G401.6 (cell line): ENCODE results near the gene DPPA4.
"Not testable (repeated sequence)": the region's sequence is repeated elsewhere in the genome, so short reads cannot be mapped to it uniquely, and the experiment has no call there.

Experiments
- FAIRE-seq: peaks from 2 replicates; lab custom pipeline; 2012; peaks lifted over from hg19 to GRCh38; lab: Jason Lieb, UNC

The DPPA4 gene, protein sequence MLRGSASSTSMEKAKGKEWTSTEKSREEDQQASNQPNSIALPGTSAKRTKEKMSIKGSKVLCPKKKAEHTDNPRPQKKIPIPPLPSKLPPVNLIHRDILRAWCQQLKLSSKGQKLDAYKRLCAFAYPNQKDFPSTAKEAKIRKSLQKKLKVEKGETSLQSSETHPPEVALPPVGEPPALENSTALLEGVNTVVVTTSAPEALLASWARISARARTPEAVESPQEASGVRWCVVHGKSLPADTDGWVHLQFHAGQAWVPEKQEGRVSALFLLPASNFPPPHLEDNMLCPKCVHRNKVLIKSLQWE

DNA sequence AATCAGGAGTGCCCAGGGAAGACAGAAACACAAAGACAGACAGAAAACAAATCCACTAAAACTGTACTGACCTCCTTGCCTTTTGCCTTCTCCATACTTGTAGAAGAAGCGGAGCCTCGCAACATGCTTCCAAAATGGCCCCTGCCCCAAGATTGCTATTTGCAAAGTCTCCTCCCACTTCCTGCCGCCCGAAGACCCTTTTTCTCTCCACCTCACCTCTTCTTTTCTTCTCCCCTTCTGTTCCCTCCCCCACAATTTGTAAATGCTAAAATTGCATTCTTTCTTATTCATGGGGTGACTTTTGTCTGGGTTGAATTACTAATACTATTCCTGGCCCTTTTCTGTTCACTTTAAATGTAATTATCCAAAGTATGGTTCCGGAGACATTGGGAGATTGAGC, at the start of gene DPPA4:
Gene DPPA4 (minus strand): TSS at position 154 of the 400 bp plus-strand sequence. CDS start 29 bp downstream, at position 125.
- no peak for FAIRE-seq

DNA sequence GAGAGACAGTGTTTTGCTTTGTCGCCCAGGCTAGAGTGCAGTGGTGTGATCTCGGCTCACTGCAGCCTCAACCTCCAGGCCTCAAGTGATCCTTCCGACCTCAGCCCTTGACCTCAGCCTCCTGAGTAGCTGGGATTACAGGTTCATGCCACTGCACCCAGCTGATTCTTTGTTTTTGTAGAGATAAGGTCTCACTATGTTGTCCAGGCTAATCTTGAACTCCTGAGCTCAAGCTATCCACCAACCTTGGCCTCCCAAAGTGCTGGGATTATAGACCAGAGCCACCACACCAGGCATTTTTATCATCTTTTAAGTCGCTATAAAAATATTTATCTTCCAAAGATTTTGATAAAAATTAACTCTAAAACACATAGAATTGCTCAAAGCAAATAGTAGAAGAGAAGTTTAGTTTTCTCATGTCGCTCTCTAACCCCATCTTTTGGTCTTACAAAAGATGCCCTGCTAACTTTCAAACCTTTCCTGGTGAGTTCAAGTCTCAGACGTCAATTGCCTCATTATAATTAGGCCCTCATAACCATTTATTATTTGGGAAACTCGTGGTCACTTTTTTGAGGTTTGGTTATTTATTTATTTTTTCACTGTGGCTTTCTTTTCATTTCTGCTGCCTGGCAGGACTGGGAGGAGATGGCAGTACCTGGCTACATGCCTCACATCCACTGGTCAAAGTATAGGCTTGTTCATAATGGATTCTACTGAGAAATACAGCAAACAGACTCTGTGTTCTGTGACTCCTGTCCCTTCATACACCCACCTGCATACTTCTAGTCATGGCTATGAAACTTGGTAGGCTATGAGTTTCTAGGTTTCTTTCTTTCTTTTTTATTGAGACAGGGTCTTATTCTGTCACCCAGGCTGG, 48.3 kb upstream of the DPPA4 start:
- no peak for FAIRE-seq

DNA sequence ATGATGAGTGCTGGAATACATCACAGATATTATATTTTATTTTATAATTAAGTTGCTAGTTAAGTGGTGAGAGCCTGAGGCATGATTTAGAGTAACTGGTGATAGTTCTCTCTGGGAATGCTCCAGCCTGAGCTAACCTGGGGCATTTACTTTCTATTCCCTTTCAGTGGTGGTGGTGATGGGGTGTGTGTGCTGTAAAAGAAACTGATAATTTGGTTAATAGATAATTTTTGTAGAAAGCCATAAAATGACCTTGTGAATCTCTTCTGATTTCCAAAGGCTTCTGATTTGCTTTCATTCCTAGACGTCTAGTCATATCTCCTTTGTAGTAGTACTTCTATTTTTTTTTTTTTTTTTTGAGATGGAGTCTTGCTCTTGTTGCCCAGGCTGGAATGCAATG, 46.8 kb upstream of the DPPA4 start:
- FAIRE-seq = no peak

DNA sequence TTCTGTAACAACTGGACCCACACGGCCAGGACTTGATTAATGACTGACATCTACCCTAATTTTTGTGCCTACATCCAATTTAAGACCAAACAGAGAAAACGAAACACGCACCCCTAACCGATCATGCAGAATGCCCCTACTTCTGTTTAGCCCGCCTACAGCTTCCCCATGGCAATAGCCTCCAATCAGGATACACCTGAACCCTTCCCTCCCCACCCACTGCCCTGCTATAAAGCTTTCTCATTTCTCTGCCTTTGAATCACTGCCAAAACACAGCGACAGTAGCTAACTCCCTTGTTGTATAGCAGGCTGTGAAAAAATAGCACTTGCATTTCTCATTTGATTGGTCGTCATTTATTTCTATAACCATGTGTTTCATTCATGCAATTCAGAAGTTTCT, 45.2 kb upstream of the DPPA4 start:
- no peak for FAIRE-seq

DNA sequence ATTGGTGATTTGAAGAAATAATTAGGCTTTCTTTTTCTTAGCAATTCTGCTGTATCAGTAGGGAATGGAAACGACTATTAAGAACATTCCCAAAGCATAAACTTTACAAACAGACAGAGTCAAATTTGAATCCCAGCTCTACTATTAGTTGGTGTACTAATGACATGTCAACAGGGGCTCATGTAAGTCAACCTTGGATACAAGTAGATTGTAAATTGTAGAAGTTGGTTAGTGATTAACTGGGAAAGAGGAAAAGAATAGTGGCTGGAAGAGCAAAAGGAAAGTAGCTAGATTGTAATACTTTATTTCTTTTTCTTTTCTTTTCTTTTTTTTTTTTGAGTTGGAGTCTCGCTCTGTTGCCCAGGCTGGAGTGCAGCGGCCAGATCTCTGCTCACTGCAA, 38.6 kb upstream of the DPPA4 start:
- no peak for FAIRE-seq

DNA sequence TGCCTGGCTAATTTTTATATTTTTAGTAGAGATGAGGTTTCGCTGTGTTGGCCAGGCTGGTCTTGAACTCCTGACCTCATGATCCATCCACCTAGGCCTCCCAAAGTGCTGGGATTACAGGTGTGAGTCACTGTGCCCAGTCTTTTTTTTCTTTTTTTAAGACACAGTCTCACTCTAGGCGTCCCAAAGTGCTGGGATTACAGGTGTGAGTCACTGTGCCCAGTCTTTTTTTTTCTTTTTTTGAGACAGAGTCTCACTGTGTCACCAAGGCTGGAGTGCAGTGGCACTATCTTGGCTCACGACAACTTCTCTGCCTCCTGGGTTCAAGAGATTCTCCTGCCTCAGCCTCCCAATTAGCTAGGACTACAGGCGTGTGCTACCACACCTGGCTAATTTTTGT, 37.1 kb upstream of the DPPA4 start:
- not testable (repeated sequence) for FAIRE-seq

DNA sequence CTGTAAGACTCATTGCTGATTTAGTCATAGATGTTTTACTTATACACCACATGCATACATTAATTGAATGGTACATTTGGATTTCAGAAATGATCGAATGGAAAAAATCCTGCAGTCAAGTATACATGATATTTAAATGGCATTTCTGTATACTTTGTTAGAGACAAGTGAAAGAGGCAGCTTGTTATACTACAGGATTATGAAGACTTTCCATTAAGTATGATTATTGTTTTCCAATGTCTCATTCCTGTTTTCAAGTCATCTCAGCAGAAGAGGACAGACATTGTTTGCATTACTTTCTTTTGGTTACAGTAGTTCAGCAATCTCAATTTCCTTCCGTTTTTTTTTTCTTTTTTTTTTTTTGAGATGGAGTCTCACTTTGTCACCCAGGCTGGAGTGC, 36.6 kb upstream of the DPPA4 start:
- no peak for FAIRE-seq

DNA sequence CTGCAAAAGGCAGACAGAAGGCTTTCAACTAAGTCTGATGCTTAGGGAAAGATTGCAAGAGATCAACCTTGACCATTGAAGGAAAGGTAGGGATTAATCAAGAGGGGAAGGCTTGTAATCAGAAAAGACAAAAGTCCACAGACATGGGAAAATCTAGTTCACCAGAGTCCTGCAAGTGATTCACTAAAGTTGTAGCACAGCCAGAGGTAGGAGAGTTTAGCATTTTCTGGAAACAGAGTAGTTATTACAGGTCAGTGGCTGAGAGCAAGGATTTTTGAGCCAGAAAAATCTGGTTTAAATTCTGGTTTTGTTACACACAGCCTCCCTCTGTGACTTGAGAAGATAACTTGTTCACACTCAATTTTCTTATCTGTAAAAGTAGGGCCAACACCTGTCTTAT, 35.3 kb upstream of the DPPA4 start:
- no peak for FAIRE-seq

DNA sequence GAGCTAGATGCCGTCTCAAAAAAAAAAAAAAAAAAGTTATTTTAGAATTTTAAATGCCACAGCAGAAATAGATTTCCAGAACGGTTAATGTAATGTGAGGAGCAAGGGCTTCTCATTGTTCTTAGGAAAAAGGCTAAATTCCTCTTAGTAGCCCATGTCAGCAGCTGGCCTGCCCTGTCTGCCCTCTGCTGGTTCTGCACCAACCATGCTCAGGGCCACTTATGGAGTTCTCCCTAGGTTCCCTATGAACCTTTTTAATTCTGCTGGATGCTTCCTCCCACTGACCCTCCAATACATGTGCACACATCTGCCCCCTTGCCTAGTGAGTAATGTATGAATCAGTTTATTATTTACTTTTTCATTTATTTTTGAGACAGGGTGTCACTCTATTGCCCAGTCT, 32.2 kb upstream of the DPPA4 start:
- FAIRE-seq = no peak

DNA sequence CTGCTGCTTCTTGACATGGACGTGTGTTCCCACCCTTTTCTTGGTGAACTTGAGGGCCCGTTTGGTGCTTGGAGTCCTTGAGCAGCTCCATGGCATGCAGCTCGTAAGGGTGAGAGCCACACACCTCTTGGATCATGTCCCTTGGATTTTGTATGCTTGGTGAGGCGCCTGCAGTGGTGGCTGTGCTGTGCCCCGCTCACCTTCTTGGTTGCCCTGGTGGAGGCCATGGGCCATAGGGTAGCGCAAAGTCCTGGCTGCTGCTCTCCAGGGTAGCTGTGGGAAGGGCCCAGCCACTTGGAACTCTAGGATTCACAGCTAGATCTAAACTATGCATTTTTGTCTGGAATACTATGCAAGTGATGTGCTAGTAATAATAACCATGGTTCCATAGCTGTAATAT, 26.7 kb upstream of the DPPA4 start:
- FAIRE-seq = no peak

DNA sequence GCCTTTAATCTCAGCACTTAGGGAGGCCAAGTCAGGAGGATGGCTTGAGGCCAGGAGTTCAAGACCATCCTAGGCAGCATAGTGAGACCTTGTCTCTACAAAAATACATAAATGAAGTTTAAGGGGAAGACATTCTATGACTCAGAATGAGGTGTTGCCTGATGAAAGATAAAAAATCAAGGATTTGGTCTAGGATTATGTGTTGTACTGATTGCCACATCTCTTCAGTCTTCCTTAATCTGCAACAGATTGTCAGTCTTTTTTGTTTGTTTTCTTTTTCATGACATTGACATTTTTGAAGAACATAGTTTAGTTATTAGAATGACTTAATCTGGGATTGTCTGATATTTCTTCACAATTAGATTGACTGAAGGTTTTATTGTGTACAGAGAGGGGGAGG, 26.3 kb upstream of the DPPA4 start:
- no peak for FAIRE-seq

DNA sequence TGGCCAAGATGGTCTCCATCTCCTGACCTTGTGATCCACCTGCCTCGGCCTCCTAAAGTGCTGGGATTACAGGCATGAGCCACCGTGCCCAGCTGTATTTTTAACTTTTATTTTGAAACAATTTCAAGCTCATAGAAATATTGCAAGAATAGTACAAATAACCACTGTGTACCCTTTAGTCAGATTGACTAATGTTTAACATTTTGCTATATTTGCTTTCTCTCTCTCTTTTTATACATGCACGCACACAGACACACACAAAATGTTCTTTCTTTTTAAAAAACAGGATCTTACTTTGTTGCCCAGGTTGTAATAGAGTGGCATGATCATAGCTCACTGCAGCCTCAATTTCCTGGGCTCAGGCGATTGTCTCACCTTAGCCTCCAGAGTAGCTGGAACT, 25.5 kb upstream of the DPPA4 start:
- FAIRE-seq = no peak

DNA sequence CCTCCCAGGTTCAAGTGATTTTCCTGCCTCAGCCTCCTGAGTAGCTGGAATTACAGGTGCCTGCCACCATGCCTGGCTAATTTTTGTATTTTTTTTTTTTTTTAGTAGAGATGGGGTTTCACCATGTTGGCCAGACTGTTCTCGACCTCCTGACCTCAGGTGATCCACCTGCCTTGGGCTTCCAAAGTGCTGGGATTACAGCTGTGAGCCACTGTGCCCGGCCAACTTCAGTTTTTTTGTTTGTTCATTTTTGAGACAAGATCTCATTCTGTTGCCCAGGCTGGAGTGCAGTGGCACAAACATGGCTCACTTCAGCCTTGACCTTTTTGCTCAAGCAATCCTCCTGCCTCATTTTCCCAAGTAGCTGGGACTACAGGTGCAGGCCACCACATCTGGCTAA, 21.5 kb upstream of the DPPA4 start:
- FAIRE-seq = not testable (repeated sequence)

DNA sequence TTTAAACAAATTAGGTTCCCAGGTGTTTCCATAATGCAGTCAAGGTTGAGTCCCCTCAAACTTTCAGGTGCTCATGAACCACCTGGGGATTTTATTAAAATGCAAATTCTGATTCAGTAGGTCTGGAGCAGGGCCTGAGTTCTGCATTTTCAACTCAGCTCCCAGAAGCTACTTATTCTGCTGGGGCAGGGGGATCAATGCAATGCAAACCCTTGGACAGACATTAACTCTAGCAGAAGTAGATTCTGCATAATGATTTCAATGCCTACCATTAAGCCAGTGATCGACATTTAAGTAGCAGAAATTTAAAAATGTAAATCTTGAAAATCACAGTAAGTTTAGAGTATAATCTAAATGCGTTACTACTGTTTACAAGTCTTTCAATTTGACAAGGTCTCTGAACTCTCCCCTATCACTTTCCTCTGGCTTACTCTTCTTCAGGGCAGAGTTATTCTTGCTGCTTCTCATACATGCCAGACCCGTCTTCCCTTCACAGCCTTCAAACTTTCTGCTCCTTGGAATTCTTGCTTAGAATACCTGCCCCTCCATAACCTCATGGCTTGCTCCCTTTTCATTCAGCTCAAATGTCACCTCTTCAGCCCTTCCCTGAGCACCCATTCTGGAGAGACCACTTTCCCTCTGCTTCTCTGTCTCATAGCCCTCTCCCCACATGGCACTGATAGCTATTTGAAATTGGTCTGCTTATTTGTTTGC, 19.3 kb upstream of the DPPA4 start:
- no peak for FAIRE-seq

DNA sequence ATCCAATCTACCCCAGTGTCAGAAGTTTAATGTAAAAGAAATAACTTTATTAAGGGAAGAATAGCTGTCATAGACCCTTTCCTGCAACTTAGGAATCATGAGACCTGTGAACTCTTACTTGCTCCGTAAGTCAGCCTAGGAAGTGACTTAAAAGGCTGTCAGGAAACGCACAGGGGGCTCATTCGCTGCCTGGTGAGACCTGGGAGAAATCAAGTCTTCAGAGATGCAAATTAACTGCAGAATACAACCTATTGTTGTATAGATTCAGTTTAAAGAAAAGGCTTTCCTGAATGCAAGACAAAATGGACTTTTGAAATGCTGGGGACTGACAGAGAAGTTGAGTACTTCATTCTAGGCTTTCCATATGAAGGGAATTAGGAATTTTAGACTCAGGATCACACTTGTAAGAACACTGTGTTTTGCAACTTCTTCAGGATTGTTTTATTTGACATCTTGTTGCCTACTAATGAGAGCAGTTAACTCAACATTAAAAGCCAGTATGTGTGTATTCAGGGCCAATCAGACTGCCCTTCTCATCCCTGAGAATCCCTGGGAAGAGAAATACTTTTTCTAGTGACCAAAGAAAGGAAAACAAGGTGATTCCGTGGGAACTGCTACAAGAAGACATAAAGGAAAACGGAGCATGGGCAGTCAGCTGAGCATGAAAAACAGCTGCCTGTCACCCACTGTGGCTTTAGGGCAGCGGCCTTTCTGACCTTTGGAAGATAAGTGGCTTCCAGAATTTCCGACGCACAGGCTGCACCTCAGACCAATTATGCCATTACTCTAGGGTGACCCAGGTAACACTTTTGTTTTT, 18.5 kb upstream of the DPPA4 start:
- FAIRE-seq = no peak

DNA sequence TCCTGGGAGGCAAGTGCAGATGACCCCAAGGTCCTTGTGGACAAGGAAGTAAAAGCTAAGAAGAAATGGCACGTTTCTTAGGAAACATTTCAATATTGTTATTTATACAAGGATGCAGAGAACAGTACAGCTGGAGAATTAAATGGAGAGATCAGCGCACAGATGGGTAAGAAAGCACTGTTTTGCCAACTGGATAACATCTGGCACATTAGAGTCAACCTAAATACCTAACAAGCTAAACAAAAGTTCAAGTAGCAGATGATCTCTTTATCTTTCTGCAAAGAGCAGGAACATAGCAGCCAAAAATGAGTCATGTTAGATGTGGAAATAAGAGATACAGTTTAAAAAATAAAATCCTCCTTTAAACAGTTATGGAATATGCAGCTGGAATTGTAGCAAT, 15.7 kb upstream of the DPPA4 start:
- no peak for FAIRE-seq

DNA sequence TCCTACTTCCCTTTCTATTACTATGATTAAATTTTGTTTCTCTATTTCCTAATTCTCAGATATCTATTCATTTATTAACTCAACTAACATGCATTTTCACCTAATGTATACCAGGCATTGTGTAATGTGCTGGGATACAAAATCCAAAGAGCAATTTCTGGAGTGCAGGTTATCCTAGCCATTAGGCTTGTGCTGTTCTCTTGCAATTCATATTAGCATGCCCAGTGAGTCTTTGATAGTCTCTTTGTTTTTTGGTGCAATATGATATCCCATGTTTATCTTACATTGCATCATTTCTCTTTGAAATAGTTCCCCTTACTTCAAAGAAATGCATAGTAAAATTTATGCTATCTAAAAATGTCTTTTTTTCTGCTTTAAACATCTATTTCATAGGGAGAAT, 13.9 kb upstream of the DPPA4 start:
- no peak for FAIRE-seq

DNA sequence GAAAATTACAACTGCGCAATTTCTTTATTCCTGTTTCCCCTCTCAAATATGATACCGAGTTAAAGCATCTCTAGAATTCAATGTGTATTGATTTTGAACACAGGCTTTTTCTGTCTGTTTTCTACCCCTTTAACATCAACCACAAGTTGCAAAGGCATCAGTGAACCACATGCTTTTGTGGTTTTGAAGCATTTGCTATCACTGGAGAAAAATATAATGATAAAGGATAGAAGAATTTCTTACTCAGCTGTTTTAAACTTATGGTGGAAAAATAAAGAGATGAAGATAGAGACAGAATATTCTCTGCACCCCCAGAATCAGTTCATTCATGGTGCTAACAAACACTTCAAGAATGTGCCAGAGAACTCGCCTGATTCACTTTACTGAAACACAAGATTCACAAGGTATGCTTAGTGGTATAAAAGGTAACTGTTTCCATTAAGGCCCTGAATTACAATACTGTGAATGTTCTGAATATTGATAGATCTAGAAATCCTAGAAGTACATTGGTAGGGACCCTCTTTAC, 9.5 kb upstream of the DPPA4 start:
- no peak for FAIRE-seq

DNA sequence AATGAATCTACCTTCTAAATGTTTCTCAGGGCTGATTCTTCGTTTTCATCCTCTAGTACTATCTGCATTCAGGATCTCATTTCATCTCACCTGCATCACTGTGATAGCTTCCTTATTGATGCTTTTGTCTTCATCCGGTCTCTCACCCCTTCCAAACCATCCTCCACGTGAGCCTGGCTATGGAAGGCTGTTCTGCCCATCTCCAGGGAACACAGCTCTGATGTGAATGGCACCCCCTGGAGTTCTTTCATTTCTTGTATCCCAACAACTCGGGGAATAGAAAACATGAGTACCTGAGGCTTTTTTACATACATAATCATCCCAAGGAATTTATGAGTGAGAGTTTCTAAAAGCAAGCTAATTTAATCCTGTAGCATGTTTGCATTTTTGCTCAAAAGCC, 8.8 kb upstream of the DPPA4 start:
- no peak for FAIRE-seq

DNA sequence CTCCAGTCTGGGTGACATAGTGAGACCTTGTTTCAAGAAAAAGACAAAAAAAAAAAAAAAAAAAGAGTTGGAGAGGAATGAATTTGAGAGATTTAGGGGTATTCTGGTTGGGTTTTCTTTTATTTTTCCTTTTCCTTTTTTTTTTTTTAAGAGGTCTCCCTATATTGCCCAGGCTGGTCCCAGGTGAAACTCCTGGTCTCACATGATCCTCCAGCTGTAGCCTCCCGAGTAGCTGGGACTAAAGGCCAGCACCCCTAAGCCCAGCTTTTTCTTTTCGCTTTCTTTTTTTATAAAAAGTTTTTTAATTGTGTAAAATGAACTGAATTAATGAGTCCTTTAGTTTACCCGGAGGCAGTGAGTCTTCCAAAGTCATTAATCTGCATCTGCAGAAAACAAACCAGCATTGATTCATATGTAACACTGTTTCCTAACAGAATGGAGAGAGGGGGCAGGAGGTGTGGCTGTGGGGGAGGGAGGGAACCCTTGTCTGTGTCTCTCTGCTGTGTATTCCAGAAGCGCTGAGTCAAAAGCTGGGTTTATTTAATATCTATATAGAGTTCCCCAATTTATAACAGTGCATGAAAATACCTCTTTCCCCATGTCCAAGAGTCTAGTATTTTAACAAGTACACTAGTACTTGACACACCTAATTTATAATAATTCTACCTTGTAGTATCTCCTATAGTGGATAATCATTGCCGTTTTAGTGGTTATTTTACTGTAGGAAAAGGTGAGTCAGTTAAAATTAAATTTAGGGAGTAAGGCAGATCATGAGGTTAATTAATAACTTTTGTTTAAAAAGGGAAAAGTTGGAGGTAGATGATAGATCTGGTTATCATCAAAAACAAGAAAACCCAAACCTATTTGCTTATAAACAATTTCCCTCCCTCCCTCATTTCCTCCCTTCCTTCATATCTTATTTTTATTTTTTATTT, 2.6 kb upstream of the DPPA4 start:
- no peak for FAIRE-seq

DNA sequence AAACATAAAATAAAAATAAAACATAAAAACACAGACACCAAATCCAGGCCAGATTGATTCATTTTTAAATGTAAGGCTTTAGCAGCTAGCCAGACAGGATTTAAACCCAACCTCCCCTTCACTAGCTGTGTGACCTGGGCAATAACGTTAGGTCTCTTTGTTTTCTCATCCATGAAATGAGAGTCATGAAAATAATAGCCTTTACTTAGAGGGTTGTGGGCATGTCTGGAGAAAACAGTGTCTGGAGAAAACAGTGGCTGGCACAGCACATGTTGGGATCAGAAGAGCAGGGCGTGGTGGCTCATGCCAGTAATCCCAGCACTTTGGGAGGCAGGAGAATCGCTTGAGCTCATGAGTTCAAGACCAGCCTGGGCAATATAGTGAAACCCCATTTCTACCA, 1.9 kb upstream of the DPPA4 start:
- FAIRE-seq = no peak
